NOMO-1 treated with dmso at 0.1 percent for 144 hours (cell line): Measurements from ENCODE around the gene ODF4.
"Not testable (repeated sequence)": the region's sequence is repeated elsewhere in the genome, so short reads cannot be mapped to it uniquely, and the experiment has no call there.

ENCODE experiments used
- DNase-seq: peaks from one replicate; lab custom pipeline; 2025; ENCODE audit not compliant: unreplicated experiment; lab: John Stamatoyannopoulos, UW

Gene ODF4

DNA sequence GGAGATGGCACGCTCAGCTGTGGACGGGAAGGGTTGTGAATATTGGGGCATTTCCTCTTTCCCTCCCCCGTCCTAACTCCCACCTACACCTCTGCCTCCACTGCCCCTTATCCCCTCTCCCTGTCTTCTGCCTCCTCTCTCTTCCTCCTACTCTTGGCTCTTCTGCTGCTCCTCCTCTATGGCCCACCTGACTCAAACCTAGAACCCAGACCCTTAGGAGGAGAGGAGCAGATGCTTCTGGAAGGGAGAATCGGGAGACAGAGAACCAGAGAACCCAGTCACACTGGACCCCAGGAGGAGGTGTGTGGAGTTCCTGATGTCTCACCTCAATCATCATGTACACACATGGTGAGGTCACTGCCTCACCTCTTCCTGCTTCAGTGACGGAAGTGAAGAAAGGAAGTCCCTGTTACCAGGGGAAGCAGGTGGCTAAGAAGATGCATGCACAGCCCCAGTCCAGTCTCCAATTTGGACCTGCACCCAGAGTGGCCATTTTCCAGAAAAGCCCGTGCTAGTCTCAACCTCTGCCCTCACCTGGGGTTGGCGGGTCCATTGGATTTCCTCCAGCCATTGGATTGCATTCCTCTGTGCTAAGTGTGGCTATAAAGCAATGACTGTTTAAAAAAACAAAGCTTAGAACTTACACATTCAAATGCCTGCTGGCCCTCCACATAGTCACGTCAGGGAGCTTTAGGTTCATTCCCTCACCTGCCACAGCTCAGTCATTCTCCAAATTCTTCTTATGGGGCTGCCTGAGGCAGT is 54.0 kb downstream of the ODF4 start:
- no peak for DNase-seq

DNA sequence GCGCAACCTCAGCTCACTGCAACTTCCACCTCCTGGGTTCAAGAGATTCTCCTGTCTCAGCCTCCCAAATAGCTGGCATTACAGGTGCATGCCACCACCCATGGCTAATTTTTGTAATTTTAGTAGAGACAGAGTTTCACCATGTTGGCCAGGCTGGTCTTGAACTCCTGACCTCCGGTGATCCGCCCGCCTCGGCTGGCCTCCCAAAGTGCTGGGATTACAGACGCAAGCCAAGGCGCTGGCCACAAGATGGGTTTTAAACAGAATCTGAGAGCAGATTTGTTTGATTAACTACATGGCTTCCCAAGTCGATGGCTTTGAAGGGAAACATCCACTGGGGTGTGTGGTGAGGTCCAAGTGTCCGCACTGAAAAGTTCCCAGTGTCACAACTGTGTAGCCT is 54.9 kb downstream of the ODF4 start:
- DNase-seq, result not testable (repeated sequence)
